CD4-positive, alpha-beta T cell (primary cell): ENCODE results near the gene WDR35. TPM values are rescaled to one million over a fixed set of nuclear protein-coding genes. Genes with fewer than 3 reads are reported as not detected.

ENCODE experiments used
- ATAC-seq: fragments of 200-7000 bp; cut with Tn5 transposase; one replicate; pipeline ENCODE4 v1.10.0; 2022; ENCODE audit warnings: mild to moderate bottlenecking; ENCODE audit not compliant: poor library complexity
- CTCF ChIA-PET: fragments of 350-600 bp; sonication (Branson Sonifier 250); formaldehyde crosslinking; loops from one replicate; lab custom pipeline; 2021; ENCODE audit warnings: antibody characterized with exemption, inconsistent platforms; lab: Charles Lee
- POLR2A ChIA-PET: fragments of 350-600 bp; sonication (Branson Sonifier 250); formaldehyde crosslinking; loops from one replicate; lab custom pipeline; 2021; ENCODE audit warnings: antibody characterized with exemption, inconsistent platforms; lab: Charles Lee
- DNase-seq, 14 experiments: peaks; one replicate each; pipeline ENCODE4 v3.0.0-alpha.2; 2013 to 2020; ENCODE audit warnings: mixed read lengths in 2 of 14
- H3K27ac ChIP-seq, 2 donors: one replicate each; pipeline versions ENCODE4 v1.5.1 to v1.7.0; 2013; ENCODE audit warnings: low read length in 2 of 2, low read depth in 1 of 2, mild to moderate bottlenecking in 1 of 2
- H3K27me3 ChIP-seq, 2 experiments: 1 replicate in 1 of 2; 2 replicates in 1 of 2; pipeline versions ENCODE4 v1.6.1 to v1.7.0; 2013; ENCODE audit warnings: low read length in 2 of 2, control low read depth in 1 of 2, mild to moderate bottlenecking in 1 of 2, moderate library complexity in 1 of 2; ENCODE audit not compliant: insufficient read depth in 2 of 2, control insufficient read depth in 1 of 2
- H3K36me3 ChIP-seq: one replicate; pipeline ENCODE4 v1.6.1; 2013; ENCODE audit warnings: low read length, control low read depth; ENCODE audit not compliant: insufficient read depth
- H3K4me1 ChIP-seq: one replicate; pipeline ENCODE4 v1.6.1; 2013; ENCODE audit warnings: low read length, control low read depth; ENCODE audit not compliant: insufficient read depth
- H3K4me3 ChIP-seq: one replicate; pipeline ENCODE4 v1.5.1; 2013; ENCODE audit warnings: mild to moderate bottlenecking, low read length, moderate library complexity
- H3K9me3 ChIP-seq, 2 experiments: 1 replicate in 1 of 2; 2 replicates in 1 of 2; pipeline versions ENCODE4 v1.6.1 to v1.7.0; 2013; ENCODE audit warnings: low read length in 2 of 2, mild to moderate bottlenecking in 2 of 2, control low read depth in 1 of 2, moderate library complexity in 1 of 2; ENCODE audit not compliant: control insufficient read depth in 1 of 2, insufficient read depth in 1 of 2
- H3K27ac Mint-ChIP-seq: one replicate; pipeline ENCODE4 v1.8.0; 2020; ENCODE audit warnings: mixed read lengths
- H3K27me3 Mint-ChIP-seq: one replicate; pipeline ENCODE4 v1.8.0; 2021; ENCODE audit warnings: mixed read lengths
- H3K36me3 Mint-ChIP-seq: one replicate; pipeline ENCODE4 v1.8.0; 2021; ENCODE audit warnings: low read depth, mixed read lengths
- H3K4me1 Mint-ChIP-seq: one replicate; pipeline ENCODE4 v1.8.0; 2021; ENCODE audit warnings: low read depth, mixed read lengths
- H3K4me3 Mint-ChIP-seq: one replicate; pipeline ENCODE4 v1.8.0; 2020; ENCODE audit warnings: mild to moderate bottlenecking, mixed read lengths
- H3K9me3 Mint-ChIP-seq: one replicate; pipeline ENCODE4 v1.8.0; 2020; ENCODE audit warnings: mixed read lengths
- intact Hi-C, 2 experiments: fragments of 100-400 bp; cut with DNase I in 1 of 2; cut with micrococcal nuclease in 1 of 2; formaldehyde crosslinking; loops; one replicate each; pipeline versions ENCODE4 v1.15.1 to v1.9.0; 2023 to 2025; cut with DNase I, micrococcal nuclease
- total RNA-seq, 174 experiments: library from RNA in 2 of 174; stranded (reverse) in 2 of 174; gene quantifications; one replicate each; pipeline ENCODE4 v1.2.3 and lab custom pipeline; 2021 to 2026
- TF ChIP-seq, protein P1 (sequence below): fragments of 200-600 bp; IDR thresholded peaks from one replicate; pipeline ENCODE4 v1.8.0; 2022; ENCODE audit warnings: antibody characterized with exemption, mild to moderate bottlenecking

WDR35 gene
- total RNA-seq, 2 experiments from 2014 or later, result 2.8 to 3.2 TPM

DNA sequence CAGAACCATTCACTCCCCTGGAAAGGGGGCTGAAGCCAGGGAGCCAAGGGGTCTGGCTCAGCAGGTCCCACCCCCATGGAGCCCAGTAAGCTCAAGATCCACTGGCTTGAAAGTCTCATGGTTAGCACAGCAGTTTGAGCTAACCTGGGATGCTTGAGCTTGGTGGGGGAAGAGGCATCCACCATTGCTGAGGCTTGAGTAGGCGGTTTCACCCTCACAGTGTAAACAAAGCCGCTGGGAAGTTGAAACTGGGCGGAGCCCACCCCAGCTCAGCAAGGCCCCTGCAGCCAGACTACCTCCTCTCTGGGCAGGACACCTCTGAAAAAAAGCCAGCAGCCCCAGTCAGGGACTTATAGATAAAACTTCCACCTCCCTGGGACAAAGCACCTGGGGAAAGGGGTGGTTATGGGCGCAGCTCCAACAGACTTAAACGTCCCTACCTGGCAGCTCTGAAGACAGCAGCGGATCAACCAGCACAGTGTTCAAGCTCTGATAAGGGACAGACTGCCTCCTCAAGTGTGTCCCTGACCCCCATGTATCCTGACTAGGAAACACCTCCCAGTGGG lies 73.4 kb downstream of the WDR35 start:
- TF ChIP-seq, protein P1, sequence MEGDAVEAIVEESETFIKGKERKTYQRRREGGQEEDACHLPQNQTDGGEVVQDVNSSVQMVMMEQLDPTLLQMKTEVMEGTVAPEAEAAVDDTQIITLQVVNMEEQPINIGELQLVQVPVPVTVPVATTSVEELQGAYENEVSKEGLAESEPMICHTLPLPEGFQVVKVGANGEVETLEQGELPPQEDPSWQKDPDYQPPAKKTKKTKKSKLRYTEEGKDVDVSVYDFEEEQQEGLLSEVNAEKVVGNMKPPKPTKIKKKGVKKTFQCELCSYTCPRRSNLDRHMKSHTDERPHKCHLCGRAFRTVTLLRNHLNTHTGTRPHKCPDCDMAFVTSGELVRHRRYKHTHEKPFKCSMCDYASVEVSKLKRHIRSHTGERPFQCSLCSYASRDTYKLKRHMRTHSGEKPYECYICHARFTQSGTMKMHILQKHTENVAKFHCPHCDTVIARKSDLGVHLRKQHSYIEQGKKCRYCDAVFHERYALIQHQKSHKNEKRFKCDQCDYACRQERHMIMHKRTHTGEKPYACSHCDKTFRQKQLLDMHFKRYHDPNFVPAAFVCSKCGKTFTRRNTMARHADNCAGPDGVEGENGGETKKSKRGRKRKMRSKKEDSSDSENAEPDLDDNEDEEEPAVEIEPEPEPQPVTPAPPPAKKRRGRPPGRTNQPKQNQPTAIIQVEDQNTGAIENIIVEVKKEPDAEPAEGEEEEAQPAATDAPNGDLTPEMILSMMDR, result no peak
- intact Hi-C loops, result no loop called here
- no peaks in the 10 kb centered on the region for H3K27me3 Mint-ChIP-seq
- no peak overlapping the region for H3K4me3 Mint-ChIP-seq
- peaks cover 12% of the 10 kb centered on the region for H3K36me3 Mint-ChIP-seq
- Histone ChIP-seq H3K36me3 (no peaks in the 10 kb centered on the region), H3K4me1 (no peaks in the 10 kb centered on the region), H3K27ac (no peak overlapping the region), H3K9me3 (no peaks in the 10 kb centered on the region), H3K27me3 (no peaks in the 10 kb centered on the region), H3K4me3 (no peak overlapping the region)
- ChIA-PET CTCF (no interaction called here), POLR2A (no interaction called here)
- H3K4me1 Mint-ChIP-seq, result no peaks in the 10 kb centered on the region
- no peak for ATAC-seq
- H3K9me3 Mint-ChIP-seq, result no peaks in the 10 kb centered on the region
- no peak overlapping the region for H3K27ac Mint-ChIP-seq
- DNase-seq, result no peak

DNA sequence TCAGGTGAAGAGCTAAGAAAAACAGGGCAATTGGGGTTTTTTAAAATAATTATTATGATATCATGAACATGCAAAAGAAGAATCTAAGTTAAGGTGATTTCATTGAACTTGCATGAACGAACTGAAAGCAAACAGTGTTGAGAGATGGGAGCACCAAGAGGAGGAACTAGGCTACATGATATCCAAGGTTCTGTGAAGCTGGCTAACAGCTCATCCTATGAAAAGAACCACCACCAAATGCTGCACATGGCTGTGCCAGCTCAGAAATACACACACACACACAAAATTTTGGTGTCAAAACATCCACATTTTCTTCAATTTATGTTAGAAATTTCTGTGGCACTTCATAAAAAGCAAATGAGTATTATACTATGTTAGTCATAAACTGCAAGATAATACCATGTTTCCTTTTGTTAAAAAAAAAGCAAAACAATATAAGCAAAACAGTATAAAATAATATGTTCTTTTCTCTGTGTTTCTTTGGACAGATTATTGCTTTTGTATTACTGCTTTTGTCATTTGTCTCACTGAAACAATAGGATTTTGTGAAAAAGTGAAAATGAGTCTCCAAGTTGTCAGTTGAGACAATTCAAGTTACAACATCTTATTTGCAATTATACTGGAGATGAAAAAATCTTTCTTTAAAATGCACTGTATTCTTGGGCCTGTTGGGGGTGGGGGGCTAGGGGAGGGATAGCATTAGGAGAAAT lies 75.5 kb downstream of the WDR35 start:
- Histone ChIP-seq H3K27ac (no peak overlapping the region), H3K4me1 (no peaks in the 10 kb centered on the region), H3K9me3 (no peaks in the 10 kb centered on the region), H3K36me3 (no peaks in the 10 kb centered on the region), H3K27me3 (no peaks in the 10 kb centered on the region), H3K4me3 (no peak overlapping the region)
- DNase-seq, result no peak
- no peaks in the 10 kb centered on the region for H3K9me3 Mint-ChIP-seq
- intact Hi-C loops, result no loop called here
- no peaks in the 10 kb centered on the region for H3K27me3 Mint-ChIP-seq
- H3K27ac Mint-ChIP-seq, result no peak overlapping the region
- H3K4me1 Mint-ChIP-seq, result no peaks in the 10 kb centered on the region
- no peak for ATAC-seq
- TF ChIP-seq, protein P1, result no peak
- H3K36me3 Mint-ChIP-seq, result peaks cover 7% of the 10 kb centered on the region
- CTCF ChIA-PET, result interaction anchor here (0.5 kb wide), 1 partner anchor 12 kb away, joined by 3 read pairs; no protein-coding TSS in a partner anchor
- H3K4me3 Mint-ChIP-seq, result no peak overlapping the region
- POLR2A ChIA-PET, result interaction anchor here (1.1 kb wide), 1 partner anchor 11 kb away, joined by 4 read pairs; no protein-coding TSS in a partner anchor

DNA sequence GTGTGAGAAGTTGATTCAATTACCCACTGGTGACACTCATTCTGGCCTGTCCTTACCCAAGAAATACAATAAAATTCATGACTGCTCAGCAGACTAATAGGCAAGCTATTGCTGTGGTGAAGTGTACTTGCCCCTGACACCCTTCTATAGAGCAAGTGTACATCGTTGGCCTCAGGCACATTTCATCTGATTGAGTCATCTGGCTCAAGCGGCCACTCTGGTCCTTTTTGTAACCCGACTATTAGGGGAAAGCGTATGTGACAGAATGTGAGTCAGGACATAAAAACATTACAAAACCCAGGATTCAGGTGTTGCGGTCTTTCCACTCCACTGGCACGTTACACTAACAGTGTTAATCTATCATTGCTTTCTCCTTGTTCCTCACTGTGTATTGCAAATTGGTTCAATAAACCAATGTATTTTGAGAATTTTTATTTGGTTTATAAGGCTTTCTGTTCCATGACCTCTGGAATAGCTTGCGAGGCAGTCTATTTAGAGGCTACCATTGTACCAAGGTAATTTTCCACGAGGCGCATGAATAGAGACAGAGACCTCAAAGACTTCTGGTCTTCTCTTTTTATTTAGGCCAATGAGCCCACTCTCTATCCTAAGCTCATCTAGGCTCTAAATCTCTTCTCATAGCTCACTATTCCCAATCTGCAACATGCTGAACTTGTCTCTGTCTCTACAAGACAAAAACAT lies 77.9 kb downstream of the WDR35 start:
- H3K36me3 Mint-ChIP-seq, result peaks cover 5% of the 10 kb centered on the region
- Histone ChIP-seq H3K36me3 (no peaks in the 10 kb centered on the region), H3K27ac (no peak overlapping the region), H3K27me3 (no peaks in the 10 kb centered on the region), H3K4me3 (no peak overlapping the region), H3K4me1 (no peaks in the 10 kb centered on the region), H3K9me3 (no peaks in the 10 kb centered on the region)
- DNase-seq, result no peak
- H3K4me3 Mint-ChIP-seq, result no peak overlapping the region
- POLR2A ChIA-PET, result no interaction called here
- TF ChIP-seq, protein P1, result no peak
- H3K9me3 Mint-ChIP-seq, result no peaks in the 10 kb centered on the region
- no peak for ATAC-seq
- CTCF ChIA-PET, result no interaction called here
- H3K27ac Mint-ChIP-seq, result no peak overlapping the region
- no peaks in the 10 kb centered on the region for H3K27me3 Mint-ChIP-seq
- no peaks in the 10 kb centered on the region for H3K4me1 Mint-ChIP-seq
- intact Hi-C loops, result no loop called here
